ENCODE measurements around the gene TMEM198. TPM values are rescaled to one million over a fixed set of nuclear protein-coding genes. Genes with fewer than 3 reads are reported as not detected.

Gene TMEM198
- total and polyA plus RNA-seq, 2 donors (not counting 1 experiment from before 2014, with no cell fraction given) = 0.39 to 1.1 TPM

DNA sequence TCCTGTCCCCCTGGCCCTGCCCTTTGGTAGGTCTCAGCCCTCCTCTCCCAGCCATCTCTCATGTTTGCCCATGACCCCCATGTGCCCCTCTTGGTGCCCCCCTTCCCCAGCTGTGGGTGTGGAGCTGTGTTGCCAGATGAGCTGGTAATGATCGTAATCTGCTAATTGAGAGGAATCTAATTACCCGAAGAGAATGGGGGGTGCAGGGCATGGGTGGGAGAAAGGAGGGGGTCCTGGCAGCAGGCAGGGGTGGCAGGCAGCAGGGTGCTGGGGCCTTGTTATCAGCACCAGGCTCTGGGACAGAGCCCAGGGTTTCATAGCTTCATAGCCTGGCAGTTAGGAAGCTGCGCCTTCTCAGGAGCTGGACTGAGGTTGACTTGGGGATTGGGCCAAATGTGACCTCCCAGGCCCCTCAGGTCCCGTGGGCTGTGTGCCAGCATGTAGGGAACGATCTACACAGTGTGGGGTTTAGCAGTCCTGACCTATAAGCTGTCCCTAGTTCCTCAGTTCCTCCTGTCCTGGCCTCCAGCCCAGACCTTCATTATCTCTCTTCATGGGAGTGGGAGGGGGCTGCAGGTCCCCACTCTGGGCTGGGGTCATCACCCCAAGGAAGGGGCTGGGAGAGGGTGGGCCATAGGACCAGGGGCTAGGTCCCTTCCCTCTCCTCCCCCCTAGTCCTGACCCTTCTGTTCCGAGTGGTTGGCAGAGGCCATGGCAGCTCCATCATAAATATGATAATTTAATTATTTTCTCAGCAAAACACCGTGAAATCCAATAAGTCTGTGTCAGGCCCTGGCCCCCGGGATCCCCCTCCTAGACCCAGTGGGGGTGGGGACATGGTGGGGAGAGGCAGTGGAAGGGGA is 36.0 kb upstream of the TMEM198 start:
- WGBS (ENCODE audit: insufficient coverage) = 93% methylated on average over 3 of the region's 8 CpGs
- CTCF ChIA-PET = interaction anchor here (1.2 to 2.7 kb wide), 3 partner anchors 12 to 105 kb away, joined by 3 to 15 read pairs (median 4); no protein-coding TSS in a partner anchor

DNA sequence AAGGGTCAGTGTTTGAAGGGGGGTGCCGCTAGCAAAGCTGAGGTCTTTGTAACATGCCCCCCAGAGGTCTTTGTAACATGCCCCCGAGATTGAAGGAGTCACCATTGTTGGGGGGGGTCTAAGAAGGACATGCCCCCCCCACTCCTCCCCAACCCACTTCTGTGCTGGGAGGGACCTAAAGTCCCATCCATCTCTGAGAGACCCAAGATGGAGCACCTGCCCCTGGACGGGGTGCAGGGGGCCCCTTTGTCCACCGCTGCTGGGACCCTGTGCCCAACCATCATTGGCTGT is 35.4 kb upstream of the TMEM198 start:
- peaks cover 0 to 18% (median 0%) of the 10 kb centered on the region in 3 donors for H3K9me3 ChIP-seq (ENCODE audit: control extremely low read depth in 1 of 3, control insufficient read depth in 2 of 3, insufficient read depth in 1 of 3, low read length in 2 of 3)
- intact Hi-C loops (cut with micrococcal nuclease) = no loop called here
- H3K27ac Mint-ChIP-seq = no peak overlapping the region
- ATAC-seq (ENCODE audit: low read depth) (no peak), DNase-seq (no peak)
- H3K79me2 ChIP-seq (ENCODE audit: control insufficient read depth, insufficient read depth, low read length) = no peaks in the 10 kb centered on the region
- no peaks in the 10 kb centered on the region for H4K20me1 ChIP-seq (ENCODE audit: control insufficient read depth, insufficient read depth, low read length, poor library complexity, severe bottlenecking)
- H3K4me2 ChIP-seq (replicated peaks; ENCODE audit: low read depth, low read length, poor library complexity, severe bottlenecking) = no peak overlapping the region
- H3K4me3 Mint-ChIP-seq = no peak overlapping the region
- H3K4me1 ChIP-seq (ENCODE audit: control insufficient read depth in 2 of 2, insufficient read depth in 2 of 2, low read length in 2 of 2) = peaks cover 15 to 30% of the 10 kb centered on the region in 2 donors
- WGBS (ENCODE audit: insufficient coverage) = 100% methylated on average over 1 of the region's 4 CpGs
- peaks cover 39% of the 10 kb centered on the region for H3K27me3 Mint-ChIP-seq
- H3K4me3 ChIP-seq (ENCODE audit: control extremely low read depth in 1 of 5, extremely low read depth in 1 of 5, insufficient read depth in 1 of 5, low read depth in 2 of 5, low read length in 4 of 5) = no peak overlapping the region
- no peak for TF ChIP-seq EZH2 (IDR thresholded peaks at IDR 0.05; ENCODE audit: borderline replicate concordance, insufficient read depth, low read depth, low read length, poor library complexity, severe bottlenecking)
- H2AFZ ChIP-seq (ENCODE audit: insufficient read depth, low read depth, low read length, poor library complexity, severe bottlenecking) = no peak overlapping the region
- no peak overlapping the region for H3K27ac ChIP-seq (ENCODE audit: low read length in 2 of 2)
- no peak overlapping the region for H3K9ac ChIP-seq (ENCODE audit: low read length)
- POLR2A ChIA-PET = interaction anchor here (0.9 to 1.6 kb wide), 2 partner anchors 10 to 12 kb away, joined by 3 read pairs; no protein-coding TSS in a partner anchor
- no peaks in the 10 kb centered on the region for H3K9me3 Mint-ChIP-seq (ENCODE audit: insufficient read depth)
- CTCF ChIA-PET = interaction anchor here (1.4 to 2.7 kb wide), 2 partner anchors 12 to 22 kb away, joined by 4 to 15 read pairs; no protein-coding TSS in a partner anchor
- H3K36me3 ChIP-seq (replicated peaks in 1 of 2; ENCODE audit: control extremely low read depth in 1 of 2, control insufficient read depth in 1 of 2, extremely low read depth in 1 of 2, insufficient read depth in 2 of 2, low read length in 1 of 2) = peaks cover 0 to 28% of the 10 kb centered on the region in 2 experiments
- peaks cover 19% of the 10 kb centered on the region for H3K4me1 Mint-ChIP-seq
- H3K27me3 ChIP-seq (replicated peaks in 1 of 4; ENCODE audit: control extremely low read depth in 1 of 4, control insufficient read depth in 3 of 4, insufficient read depth in 4 of 4, low read length in 3 of 4) = peaks cover 0 to 52% (median 18%) of the 10 kb centered on the region in 4 experiments

More for the DNA sequence above, 36.0 kb upstream of the TMEM198 start:
- Histone ChIP-seq H3K27ac (ENCODE audit: low read length in 2 of 2) (no peak overlapping the region), H3K4me3 (ENCODE audit: control extremely low read depth in 1 of 5, extremely low read depth in 1 of 5, insufficient read depth in 1 of 5, low read depth in 2 of 5, low read length in 4 of 5) (no peak overlapping the region), H3K4me1 (ENCODE audit: control insufficient read depth in 2 of 2, insufficient read depth in 2 of 2, low read length in 2 of 2) (peaks cover 15 to 26% of the 10 kb centered on the region in 2 donors), H3K27me3 (replicated peaks in 1 of 4; ENCODE audit: control extremely low read depth in 1 of 4, control insufficient read depth in 3 of 4, insufficient read depth in 4 of 4, low read length in 3 of 4) (peaks cover 0 to 46% (median 16%) of the 10 kb centered on the region in 4 experiments), H3K9me3 (ENCODE audit: control extremely low read depth in 1 of 3, control insufficient read depth in 2 of 3, insufficient read depth in 1 of 3, low read length in 2 of 3) (peaks cover 0 to 16% (median 0%) of the 10 kb centered on the region in 3 donors), H3K79me2 (ENCODE audit: control insufficient read depth, insufficient read depth, low read length) (no peaks in the 10 kb centered on the region), H3K4me2 (replicated peaks; ENCODE audit: low read depth, low read length, poor library complexity, severe bottlenecking) (no peak overlapping the region), H4K20me1 (ENCODE audit: control insufficient read depth, insufficient read depth, low read length, poor library complexity, severe bottlenecking) (no peaks in the 10 kb centered on the region), H3K9ac (ENCODE audit: low read length) (no peak overlapping the region), H2AFZ (ENCODE audit: insufficient read depth, low read depth, low read length, poor library complexity, severe bottlenecking) (no peak overlapping the region), H3K36me3 (replicated peaks in 1 of 2; ENCODE audit: control extremely low read depth in 1 of 2, control insufficient read depth in 1 of 2, extremely low read depth in 1 of 2, insufficient read depth in 2 of 2, low read length in 1 of 2) (peaks cover 0 to 28% of the 10 kb centered on the region in 2 experiments)
- Mint-ChIP-seq H3K4me3 (no peak overlapping the region), H3K9me3 (ENCODE audit: insufficient read depth) (no peaks in the 10 kb centered on the region), H3K27ac (no peak overlapping the region), H3K27me3 (peaks cover 34% of the 10 kb centered on the region), H3K4me1 (peaks cover 19% of the 10 kb centered on the region)
- POLR2A ChIA-PET = interaction anchor here (1.6 kb wide), 1 partner anchor 10 kb away, joined by 3 read pairs; no protein-coding TSS in a partner anchor
- DNase-seq (no peak), ATAC-seq (ENCODE audit: low read depth) (no peak)
- intact Hi-C loops (cut with micrococcal nuclease) = no loop called here
- TF ChIP-seq, protein P1, sequence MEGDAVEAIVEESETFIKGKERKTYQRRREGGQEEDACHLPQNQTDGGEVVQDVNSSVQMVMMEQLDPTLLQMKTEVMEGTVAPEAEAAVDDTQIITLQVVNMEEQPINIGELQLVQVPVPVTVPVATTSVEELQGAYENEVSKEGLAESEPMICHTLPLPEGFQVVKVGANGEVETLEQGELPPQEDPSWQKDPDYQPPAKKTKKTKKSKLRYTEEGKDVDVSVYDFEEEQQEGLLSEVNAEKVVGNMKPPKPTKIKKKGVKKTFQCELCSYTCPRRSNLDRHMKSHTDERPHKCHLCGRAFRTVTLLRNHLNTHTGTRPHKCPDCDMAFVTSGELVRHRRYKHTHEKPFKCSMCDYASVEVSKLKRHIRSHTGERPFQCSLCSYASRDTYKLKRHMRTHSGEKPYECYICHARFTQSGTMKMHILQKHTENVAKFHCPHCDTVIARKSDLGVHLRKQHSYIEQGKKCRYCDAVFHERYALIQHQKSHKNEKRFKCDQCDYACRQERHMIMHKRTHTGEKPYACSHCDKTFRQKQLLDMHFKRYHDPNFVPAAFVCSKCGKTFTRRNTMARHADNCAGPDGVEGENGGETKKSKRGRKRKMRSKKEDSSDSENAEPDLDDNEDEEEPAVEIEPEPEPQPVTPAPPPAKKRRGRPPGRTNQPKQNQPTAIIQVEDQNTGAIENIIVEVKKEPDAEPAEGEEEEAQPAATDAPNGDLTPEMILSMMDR (IDR thresholded peaks at IDR 0.05) = no peak

Data from B cell (primary cell).